ENCODE data around the gene KDSR.

Gene KDSR

GRCh38 chr18:63284827-63285733, 81.9 kb downstream of the KDSR start:
- no peak for DNase-seq (ENCODE audit: low read depth in 2 of 2, low spot score in 1 of 2)

GRCh38 chr18:63284173-63284799, 82.7 kb downstream of the KDSR start:
- no peak for DNase-seq (ENCODE audit: low read depth in 2 of 2, low spot score in 1 of 2)

DNA sequence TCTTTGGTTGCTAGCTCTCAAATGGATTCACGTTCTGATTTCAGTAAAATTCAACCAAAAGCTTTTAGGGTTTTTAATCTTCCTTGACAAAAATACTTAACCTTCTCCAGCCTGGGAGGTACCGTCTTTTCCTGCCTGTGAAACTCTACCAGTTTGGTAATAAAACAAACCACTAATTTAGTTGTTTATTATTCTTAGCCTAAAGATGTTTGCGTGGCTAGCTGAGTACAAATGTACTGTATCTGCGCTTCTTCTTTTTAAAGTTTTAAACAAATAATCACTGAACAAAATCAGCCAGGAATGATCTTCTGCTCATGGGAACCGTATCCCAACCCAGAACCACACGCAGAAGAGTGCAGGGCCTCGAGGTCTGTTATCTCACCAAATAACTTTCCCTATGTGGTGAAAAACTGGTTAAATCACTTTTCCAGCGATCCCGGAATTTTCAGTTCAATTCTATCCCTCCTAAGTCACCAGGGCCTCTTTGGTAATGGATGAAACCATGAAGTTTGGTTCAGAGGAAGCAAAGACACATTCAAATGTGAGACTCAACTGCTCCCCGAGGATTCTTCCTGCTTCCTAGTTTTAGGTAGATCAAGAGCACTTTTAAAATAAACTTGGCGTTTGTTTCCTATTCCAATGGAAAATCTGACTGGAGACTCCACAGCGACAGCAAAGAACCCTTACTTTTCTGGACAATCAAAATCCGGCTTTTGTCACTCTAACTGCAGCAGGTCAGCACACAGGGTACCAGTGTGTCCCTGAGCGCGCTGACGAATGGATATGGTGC, 83.5 kb downstream of the KDSR start:
- no peak for DNase-seq (ENCODE audit: low read depth in 2 of 2, low spot score in 1 of 2)

DNA sequence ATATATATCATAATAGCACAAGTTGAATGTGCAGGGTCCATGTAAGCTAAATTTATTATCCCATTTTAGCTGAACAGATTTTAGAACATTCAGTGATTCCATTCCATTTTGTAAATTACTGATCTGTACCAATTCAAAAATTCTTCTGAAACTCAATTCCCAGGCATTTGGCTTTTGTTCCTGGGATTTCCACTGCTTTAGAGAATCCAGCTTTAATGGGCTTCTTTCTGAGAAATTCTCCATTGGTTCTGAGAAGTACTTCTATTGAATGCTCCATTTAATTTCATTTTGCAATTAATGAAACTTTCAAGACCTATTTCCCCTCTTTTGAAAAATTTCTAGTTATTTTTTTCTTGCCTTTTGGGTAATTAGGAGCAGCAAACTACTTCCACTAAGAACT, 84.2 kb downstream of the KDSR start:
- DNase-seq (ENCODE audit: low read depth in 2 of 2, low spot score in 1 of 2) = no peak

Data from stimulated activated CD8-positive, alpha-beta memory T cell treated with anti-CD3 and anti-CD28 coated beads, Interleukin-4, amount 100 ng/mL, for 4 hours (primary cell).